ENCODE measurements around the gene EFCAB9. TPM values are rescaled to one million over a fixed set of nuclear protein-coding genes. Genes with fewer than 3 reads are reported as not detected.

Gene EFCAB9
- total and polyA plus RNA-seq, 2 of the 13 experiments (the other 11 are each of a cell fraction or from before 2014, with no cell fraction given), result not detected

- no peak for TF ChIP-seq ZUFSP (CRISPR knock-in tag; IDR thresholded peaks at IDR 0.05; ENCODE audit: borderline replicate concordance)
- no peak for TF ChIP-seq HNF4G (IDR thresholded peaks at IDR 0.05; ENCODE audit: borderline replicate concordance, low read depth, low read length)
- no peak for TF ChIP-seq HNF4G (CRISPR knock-in tag; IDR thresholded peaks at IDR 0.05; ENCODE audit: borderline replicate concordance, low read depth)
- TF ChIP-seq YEATS2 (CRISPR knock-in tag; IDR thresholded peaks at IDR 0.05; ENCODE audit: borderline replicate concordance), result no peak
- no peak for TF ChIP-seq XBP1 (CRISPR knock-in tag; IDR thresholded peaks at IDR 0.05)
- no peak for TF ChIP-seq ZNF512B (CRISPR knock-in tag; IDR thresholded peaks at IDR 0.05; ENCODE audit: borderline replicate concordance)
- no peak for TF ChIP-seq ZNF691 (CRISPR knock-in tag; IDR thresholded peaks at IDR 0.05; ENCODE audit: borderline replicate concordance, low read depth)
These were observed 33.5 kb upstream of the EFCAB9 start (continued) for GRCh38 chr5:172160506-172160905.
